PC-3 (cell line): ENCODE measurements around the gene THBS2.

Source experiments
- CTCF ChIP-seq: fragments of 300-600 bp; sonication (generic); conservative IDR thresholded peaks from 2 replicates; pipeline ENCODE4 v1.5.1; 2017; ENCODE audit warnings: antibody characterized with exemption, low read depth, mild to moderate bottlenecking, low read length
- EZH2 ChIP-seq: fragments of 300-600 bp; sonication (generic); IDR thresholded peaks from one replicate; pipeline ENCODE4 v1.6.1; 2017; ENCODE audit warnings: antibody characterized with exemption, mild to moderate bottlenecking, low read length; ENCODE audit not compliant: unreplicated experiment
- EZH2phosphoT487 ChIP-seq: fragments of 300-600 bp; sonication (generic); IDR thresholded peaks from 2 replicates; pipeline ENCODE4 v1.6.1; 2018; ENCODE audit warnings: mild to moderate bottlenecking, antibody characterized with exemption, low read length, borderline replicate concordance

- TF ChIP-seq CTCF (no peak), EZH2phosphoT487 (no peak), EZH2 (no peak)
These were observed 43.0 kb downstream of the THBS2 start for GRCh38 chr6:169210611-169211010.
